Liver (tissue), 9 donors: ENCODE data around the gene GRIP1. TPM values are rescaled to one million over a fixed set of nuclear protein-coding genes. Genes with fewer than 3 reads are reported as not detected.

ENCODE experiments used
- DNase-seq: peaks from one replicate; pipeline ENCODE4 v3.0.0-alpha.2; 2017; ENCODE audit warnings: low spot score
- H3K27ac ChIP-seq, 2 donors: one replicate each; pipeline ENCODE4 v1.7.0; 2013; ENCODE audit warnings: inconsistent platforms in 2 of 2, low read length in 2 of 2, control low read depth in 1 of 2, low read depth in 1 of 2, mild to moderate bottlenecking in 1 of 2
- H3K27me3 ChIP-seq, 4 donors: one replicate each; pipeline versions ENCODE4 v1.6.1 to v1.7.0; 2013; ENCODE audit warnings: low read length in 3 of 4, inconsistent platforms in 1 of 4, mild to moderate bottlenecking in 1 of 4, moderate library complexity in 1 of 4; ENCODE audit not compliant: control insufficient read depth in 4 of 4, insufficient read depth in 4 of 4
- H3K36me3 ChIP-seq, 4 donors: one replicate each; pipeline versions ENCODE4 v1.6.1 to v1.7.0; 2013; ENCODE audit warnings: low read length in 3 of 4, mild to moderate bottlenecking in 3 of 4, low read depth in 1 of 4, moderate library complexity in 1 of 4; ENCODE audit not compliant: control insufficient read depth in 4 of 4, insufficient read depth in 3 of 4
- H3K4me1 ChIP-seq, 4 donors: one replicate each; pipeline versions ENCODE4 v1.6.1 to v1.7.0; 2013; ENCODE audit warnings: low read length in 3 of 4, mild to moderate bottlenecking in 3 of 4, moderate library complexity in 1 of 4; ENCODE audit not compliant: control insufficient read depth in 4 of 4, insufficient read depth in 4 of 4
- H3K4me3 ChIP-seq, 3 donors: one replicate each; pipeline versions ENCODE4 v1.6.1 to v1.7.0; 2013; ENCODE audit warnings: low read length in 3 of 3, control low read depth in 1 of 3, low read depth in 1 of 3, mild to moderate bottlenecking in 1 of 3
- H3K9ac ChIP-seq, 2 donors: one replicate each; pipeline ENCODE4 v1.7.0; 2013; ENCODE audit warnings: low read length in 2 of 2, mild to moderate bottlenecking in 2 of 2, moderate library complexity in 2 of 2, control low read depth in 1 of 2, low read depth in 1 of 2
- H3K9me3 ChIP-seq, 4 donors: one replicate each; pipeline versions ENCODE4 v1.6.1 to v1.7.0; 2013; ENCODE audit warnings: low read length in 3 of 4; ENCODE audit not compliant: control insufficient read depth in 4 of 4
- ATF3 ChIP-seq: IDR thresholded peaks from 2 replicates; pipeline ENCODE4 v1.6.1; 2016; ENCODE audit warnings: antibody characterized with exemption
- CTCF ChIP-seq: fragments of 150-350 bp; IDR thresholded peaks from 2 replicates; pipeline ENCODE4 v1.5.1; 2017; ENCODE audit warnings: improper control_type of control experiment, low read depth, low read length; ENCODE audit not compliant: missing input control
- EGR1 ChIP-seq, 2 donors: IDR thresholded peaks; 2 replicates each; pipeline ENCODE4 v1.6.1; 2016 to 2018; ENCODE audit warnings: antibody characterized with exemption in 2 of 2, low read depth in 2 of 2
- FOXA1 ChIP-seq: IDR thresholded peaks from 2 replicates; pipeline ENCODE4 v1.6.1; 2016; ENCODE audit warnings: antibody characterized with exemption
- GABPA ChIP-seq, 2 donors: IDR thresholded peaks in 1 of 2; conservative IDR thresholded peaks in 1 of 2; 2 replicates each; pipeline ENCODE4 v1.6.1; 2016; ENCODE audit warnings: antibody characterized with exemption in 2 of 2, mild to moderate bottlenecking in 1 of 2, moderate library complexity in 1 of 2
- HNF4A ChIP-seq, 2 donors: conservative IDR thresholded peaks; 2 replicates each; pipeline ENCODE4 v1.6.1; 2016; ENCODE audit warnings: antibody characterized with exemption in 2 of 2, mild to moderate bottlenecking in 2 of 2
- MAX ChIP-seq: IDR thresholded peaks from 2 replicates; pipeline ENCODE4 v1.6.1; 2016; ENCODE audit warnings: antibody characterized with exemption
- NR2F2 ChIP-seq: IDR thresholded peaks from 2 replicates; pipeline ENCODE4 v1.6.1; 2016; ENCODE audit warnings: antibody characterized with exemption
- RAD21 ChIP-seq, 2 donors: IDR thresholded peaks; 2 replicates each; pipeline ENCODE4 v1.6.1; 2016; ENCODE audit warnings: antibody characterized with exemption in 2 of 2, mild to moderate bottlenecking in 2 of 2
- REST ChIP-seq: IDR thresholded peaks from 2 replicates; pipeline ENCODE4 v1.6.1; 2016; ENCODE audit warnings: antibody characterized with exemption, mild to moderate bottlenecking
- RXRA ChIP-seq, 2 donors: IDR thresholded peaks; 2 replicates each; pipeline ENCODE4 v1.6.1; 2017 to 2018; ENCODE audit warnings: antibody characterized with exemption in 2 of 2, mild to moderate bottlenecking in 1 of 2
- SP1 ChIP-seq: IDR thresholded peaks from 2 replicates; pipeline ENCODE4 v1.6.1; 2018; ENCODE audit warnings: antibody characterized with exemption, mild to moderate bottlenecking
- TAF1 ChIP-seq: conservative IDR thresholded peaks from 2 replicates; pipeline ENCODE4 v1.6.1; 2016; ENCODE audit warnings: antibody characterized with exemption, mild to moderate bottlenecking
- YY1 ChIP-seq: IDR thresholded peaks from 2 replicates; pipeline ENCODE4 v1.6.1; 2016; ENCODE audit warnings: antibody characterized with exemption, mild to moderate bottlenecking
- ZBTB33 ChIP-seq: IDR thresholded peaks from 2 replicates; pipeline ENCODE4 v1.6.1; 2016; ENCODE audit warnings: antibody characterized with exemption
- WGBS: extraction: QIAGEN DNeasy Blood & Tissue Kit; methylation state at CpG from one replicate; pipeline ENCODE4 v1.1.7; 2013; 5-methylcytosine and 5-hydroxymethylcytosine counted together
- polyA plus RNA-seq, 2 donors: library from polyadenylated mRNA; stranded (reverse) in 1 of 2; unstranded in 1 of 2; fragments of 200-250 nt in 1 of 2; fragments of >200 nt in 1 of 2; fragmentation: Nextera tagmentation in 1 of 2; extraction: Ambion mirVana in 1 of 2; gene quantifications; one replicate each; pipeline versions ENCODE4 v1.2.1 to v1.2.3, GENCODE V29; 2013 to 2015
- total RNA-seq, 2 donors: library from RNA; depleted of rRNA; stranded (reverse); fragments of >200 nt; gene quantifications; one replicate each; pipeline ENCODE4 v1.2.3, GENCODE V29; 2014
- donor health status: healthy.
- donor health status: healthy.
- donor health status: healthy.
- donor health status: healthy.
- donor health status: healthy.

Gene GRIP1
- total and polyA plus RNA-seq, 4 donors, result 0.05 to 1.5 (median 0.24) TPM

- Histone ChIP-seq H3K4me3 (no peak overlapping the region), H3K4me1 (no peaks in the 10 kb centered on the region), H3K9ac (no peak overlapping the region), H3K36me3 (no peaks in the 10 kb centered on the region), H3K27ac (no peak overlapping the region), H3K27me3 (peaks cover 0 to 2% (median 0%) of the 10 kb centered on the region in 4 donors), H3K9me3 (no peaks in the 10 kb centered on the region)
- DNase-seq, result no peak
- TF ChIP-seq SP1, result no peak
- TF ChIP-seq EGR1 (IDR thresholded peaks at IDR 0.05; ENCODE audit: low read depth in 2 of 2), result no peak
- TF ChIP-seq FOXA1, result no peak
- no peak for TF ChIP-seq ZBTB33
- no peak for TF ChIP-seq MAX
- TF ChIP-seq CTCF, result no peak
- TF ChIP-seq REST, result no peak
- TF ChIP-seq GABPA (IDR thresholded peaks at IDR 0.05 in 1 of 2, conservative IDR thresholded peaks at IDR 0.05 in 1 of 2), result no peak
- no peak for TF ChIP-seq HNF4A (conservative IDR thresholded peaks at IDR 0.05)
- no peak for TF ChIP-seq ATF3
Observed at GRCh38 chr12:66453844-66454243, 225.0 kb downstream of the GRIP1 start.

GRCh38 chr12:66453120-66453519, 225.8 kb downstream of the GRIP1 start:
- no peaks in the 10 kb centered on the region for H3K9me3 ChIP-seq
- H3K4me3 ChIP-seq, result no peak overlapping the region
- H3K4me1 ChIP-seq, result no peaks in the 10 kb centered on the region
- H3K9ac ChIP-seq, result no peak overlapping the region
- 72% methylated on average over 4 of the region's 4 CpGs for WGBS
- H3K36me3 ChIP-seq, result no peaks in the 10 kb centered on the region
- H3K27me3 ChIP-seq, result peaks cover 0 to 2% (median 0%) of the 10 kb centered on the region in 4 donors
- H3K27ac ChIP-seq, result no peak overlapping the region
- DNase-seq, result no peak
- no peak for TF ChIP-seq FOXA1
- TF ChIP-seq NR2F2, result no peak
- no peak for TF ChIP-seq EGR1 (IDR thresholded peaks at IDR 0.05; ENCODE audit: low read depth in 2 of 2)
- no peak for TF ChIP-seq YY1
- TF ChIP-seq TAF1, result no peak
- TF ChIP-seq RXRA (IDR thresholded peaks at IDR 0.05), result no peak
- no peak for TF ChIP-seq RAD21 (IDR thresholded peaks at IDR 0.05)
- TF ChIP-seq CTCF, result no peak
- no peak for TF ChIP-seq HNF4A (conservative IDR thresholded peaks at IDR 0.05)
- no peak for TF ChIP-seq SP1
- no peak for TF ChIP-seq MAX
- no peak for TF ChIP-seq ATF3
- no peak for TF ChIP-seq GABPA (IDR thresholded peaks at IDR 0.05 in 1 of 2, conservative IDR thresholded peaks at IDR 0.05 in 1 of 2)
- TF ChIP-seq REST, result no peak
